ENCODE data around the gene RCAN1. TPM values are rescaled to one million over a fixed set of nuclear protein-coding genes. Genes with fewer than 3 reads are reported as not detected.

RCAN1 gene
- total and polyA plus RNA-seq, 2 of the 13 experiments (the other 11 are each of a cell fraction or from before 2014, with no cell fraction given), result 9.4 to 34.1 TPM

DNA sequence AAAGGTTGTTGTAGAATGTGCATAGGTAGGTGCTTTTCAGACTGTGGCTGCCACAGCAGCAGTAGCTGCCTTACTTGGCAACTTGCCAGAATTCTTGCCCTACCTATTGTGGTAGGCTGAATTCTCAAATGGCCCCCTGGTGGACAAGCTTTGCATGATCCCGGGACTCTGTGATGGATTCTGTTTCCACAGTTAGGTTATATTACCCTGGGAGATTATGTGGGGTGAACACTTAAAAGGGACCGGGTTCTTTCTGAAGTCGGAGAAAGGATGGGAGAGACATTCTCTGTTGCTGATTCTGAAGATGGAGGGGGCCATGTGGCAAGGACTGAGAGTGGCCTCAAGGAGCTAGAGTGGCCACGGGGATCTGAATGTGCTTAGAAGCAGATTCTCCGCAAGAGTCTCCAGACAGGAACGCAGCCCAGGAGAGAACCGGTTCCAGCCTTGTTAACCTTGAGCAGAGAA, 70.8 kb downstream of the RCAN1 start (continued):
- TF ChIP-seq, protein P1, sequence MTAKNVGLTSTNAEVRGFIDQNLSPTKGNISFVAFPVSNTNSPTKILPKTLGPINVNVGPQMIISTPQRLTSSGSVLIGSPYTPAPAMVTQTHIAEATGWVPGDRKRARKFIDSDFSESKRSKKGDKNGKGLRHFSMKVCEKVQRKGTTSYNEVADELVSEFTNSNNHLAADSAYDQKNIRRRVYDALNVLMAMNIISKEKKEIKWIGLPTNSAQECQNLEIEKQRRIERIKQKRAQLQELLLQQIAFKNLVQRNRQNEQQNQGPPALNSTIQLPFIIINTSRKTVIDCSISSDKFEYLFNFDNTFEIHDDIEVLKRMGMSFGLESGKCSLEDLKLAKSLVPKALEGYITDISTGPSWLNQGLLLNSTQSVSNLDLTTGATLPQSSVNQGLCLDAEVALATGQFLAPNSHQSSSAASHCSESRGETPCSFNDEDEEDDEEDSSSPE (CRISPR knock-in tag; IDR thresholded peaks at IDR 0.05), result 0 out of 2 replicates have a peak, but pooled peaks have one; percentile 19
- TF ChIP-seq, protein P2, sequence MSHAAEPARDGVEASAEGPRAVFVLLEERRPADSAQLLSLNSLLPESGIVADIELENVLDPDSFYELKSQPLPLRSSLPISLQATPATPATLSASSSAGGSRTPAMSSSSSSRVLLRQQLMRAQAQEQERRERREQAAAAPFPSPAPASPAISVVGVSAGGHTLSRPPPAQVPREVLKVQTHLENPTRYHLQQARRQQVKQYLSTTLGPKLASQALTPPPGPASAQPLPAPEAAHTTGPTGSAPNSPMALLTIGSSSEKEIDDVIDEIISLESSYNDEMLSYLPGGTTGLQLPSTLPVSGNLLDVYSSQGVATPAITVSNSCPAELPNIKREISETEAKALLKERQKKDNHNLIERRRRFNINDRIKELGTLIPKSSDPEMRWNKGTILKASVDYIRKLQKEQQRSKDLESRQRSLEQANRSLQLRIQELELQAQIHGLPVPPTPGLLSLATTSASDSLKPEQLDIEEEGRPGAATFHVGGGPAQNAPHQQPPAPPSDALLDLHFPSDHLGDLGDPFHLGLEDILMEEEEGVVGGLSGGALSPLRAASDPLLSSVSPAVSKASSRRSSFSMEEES (CRISPR knock-in tag; IDR thresholded peaks at IDR 0.05), result no peak
- TF ChIP-seq ZBTB21 (CRISPR knock-in tag; IDR thresholded peaks at IDR 0.05) (no peak), MTA1 (CRISPR knock-in tag; IDR thresholded peaks at IDR 0.05; ENCODE audit: borderline replicate concordance) (no peak), NFKBIZ (CRISPR knock-in tag; IDR thresholded peaks at IDR 0.05) (no peak), NR2C2 (CRISPR knock-in tag; IDR thresholded peaks at IDR 0.05; ENCODE audit: borderline replicate concordance) (no peak), ZNF3 (CRISPR knock-in tag; IDR thresholded peaks at IDR 0.05) (no peak), RFX3 (CRISPR knock-in tag; IDR thresholded peaks at IDR 0.05) (no peak), ZNF776 (CRISPR knock-in tag; IDR thresholded peaks at IDR 0.05) (no peak), HIVEP1 (CRISPR knock-in tag; IDR thresholded peaks at IDR 0.05) (no peak), ERF (CRISPR knock-in tag; IDR thresholded peaks at IDR 0.05) (0 out of 2 replicates have a peak, but pooled peaks have one; percentile 39), HMG20B (CRISPR knock-in tag; conservative IDR thresholded peaks at IDR 0.05) (no peak), HOXA9 (CRISPR knock-in tag; IDR thresholded peaks at IDR 0.05; ENCODE audit: borderline replicate concordance) (no peak), AHR (CRISPR knock-in tag; IDR thresholded peaks at IDR 0.05) (no peak)
- TF ChIP-seq, protein P3, sequence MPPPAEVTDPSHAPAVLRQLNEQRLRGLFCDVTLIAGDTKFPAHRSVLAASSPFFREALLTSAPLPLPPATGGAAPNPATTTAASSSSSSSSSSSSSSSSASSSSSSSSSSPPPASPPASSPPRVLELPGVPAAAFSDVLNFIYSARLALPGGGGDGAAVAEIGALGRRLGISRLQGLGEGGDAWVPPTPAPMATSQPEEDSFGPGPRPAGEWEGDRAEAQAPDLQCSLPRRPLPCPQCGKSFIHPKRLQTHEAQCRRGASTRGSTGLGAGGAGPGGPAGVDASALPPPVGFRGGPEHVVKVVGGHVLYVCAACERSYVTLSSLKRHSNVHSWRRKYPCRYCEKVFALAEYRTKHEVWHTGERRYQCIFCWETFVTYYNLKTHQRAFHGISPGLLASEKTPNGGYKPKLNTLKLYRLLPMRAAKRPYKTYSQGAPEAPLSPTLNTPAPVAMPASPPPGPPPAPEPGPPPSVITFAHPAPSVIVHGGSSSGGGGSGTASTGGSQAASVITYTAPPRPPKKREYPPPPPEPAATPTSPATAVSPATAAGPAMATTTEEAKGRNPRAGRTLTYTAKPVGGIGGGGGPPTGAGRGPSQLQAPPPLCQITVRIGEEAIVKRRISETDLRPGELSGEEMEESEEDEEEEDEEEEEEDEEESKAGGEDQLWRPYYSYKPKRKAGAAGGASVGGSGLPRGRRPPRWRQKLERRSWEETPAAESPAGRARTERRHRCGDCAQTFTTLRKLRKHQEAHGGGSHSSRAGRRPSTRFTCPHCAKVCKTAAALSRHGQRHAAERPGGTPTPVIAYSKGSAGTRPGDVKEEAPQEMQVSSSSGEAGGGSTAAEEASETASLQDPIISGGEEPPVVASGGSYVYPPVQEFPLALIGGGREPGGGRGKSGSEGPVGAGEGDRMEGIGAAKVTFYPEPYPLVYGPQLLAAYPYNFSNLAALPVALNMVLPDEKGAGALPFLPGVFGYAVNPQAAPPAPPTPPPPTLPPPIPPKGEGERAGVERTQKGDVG (CRISPR knock-in tag; IDR thresholded peaks at IDR 0.05; ENCODE audit: borderline replicate concordance), result no peak
- TF ChIP-seq, protein P4, sequence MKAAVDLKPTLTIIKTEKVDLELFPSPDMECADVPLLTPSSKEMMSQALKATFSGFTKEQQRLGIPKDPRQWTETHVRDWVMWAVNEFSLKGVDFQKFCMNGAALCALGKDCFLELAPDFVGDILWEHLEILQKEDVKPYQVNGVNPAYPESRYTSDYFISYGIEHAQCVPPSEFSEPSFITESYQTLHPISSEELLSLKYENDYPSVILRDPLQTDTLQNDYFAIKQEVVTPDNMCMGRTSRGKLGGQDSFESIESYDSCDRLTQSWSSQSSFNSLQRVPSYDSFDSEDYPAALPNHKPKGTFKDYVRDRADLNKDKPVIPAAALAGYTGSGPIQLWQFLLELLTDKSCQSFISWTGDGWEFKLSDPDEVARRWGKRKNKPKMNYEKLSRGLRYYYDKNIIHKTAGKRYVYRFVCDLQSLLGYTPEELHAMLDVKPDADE (CRISPR knock-in tag; IDR thresholded peaks at IDR 0.05), result no peak
- TF ChIP-seq, protein P5, sequence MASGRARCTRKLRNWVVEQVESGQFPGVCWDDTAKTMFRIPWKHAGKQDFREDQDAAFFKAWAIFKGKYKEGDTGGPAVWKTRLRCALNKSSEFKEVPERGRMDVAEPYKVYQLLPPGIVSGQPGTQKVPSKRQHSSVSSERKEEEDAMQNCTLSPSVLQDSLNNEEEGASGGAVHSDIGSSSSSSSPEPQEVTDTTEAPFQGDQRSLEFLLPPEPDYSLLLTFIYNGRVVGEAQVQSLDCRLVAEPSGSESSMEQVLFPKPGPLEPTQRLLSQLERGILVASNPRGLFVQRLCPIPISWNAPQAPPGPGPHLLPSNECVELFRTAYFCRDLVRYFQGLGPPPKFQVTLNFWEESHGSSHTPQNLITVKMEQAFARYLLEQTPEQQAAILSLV (CRISPR knock-in tag; IDR thresholded peaks at IDR 0.05; ENCODE audit: borderline replicate concordance), result no peak
- TF ChIP-seq, protein P6, sequence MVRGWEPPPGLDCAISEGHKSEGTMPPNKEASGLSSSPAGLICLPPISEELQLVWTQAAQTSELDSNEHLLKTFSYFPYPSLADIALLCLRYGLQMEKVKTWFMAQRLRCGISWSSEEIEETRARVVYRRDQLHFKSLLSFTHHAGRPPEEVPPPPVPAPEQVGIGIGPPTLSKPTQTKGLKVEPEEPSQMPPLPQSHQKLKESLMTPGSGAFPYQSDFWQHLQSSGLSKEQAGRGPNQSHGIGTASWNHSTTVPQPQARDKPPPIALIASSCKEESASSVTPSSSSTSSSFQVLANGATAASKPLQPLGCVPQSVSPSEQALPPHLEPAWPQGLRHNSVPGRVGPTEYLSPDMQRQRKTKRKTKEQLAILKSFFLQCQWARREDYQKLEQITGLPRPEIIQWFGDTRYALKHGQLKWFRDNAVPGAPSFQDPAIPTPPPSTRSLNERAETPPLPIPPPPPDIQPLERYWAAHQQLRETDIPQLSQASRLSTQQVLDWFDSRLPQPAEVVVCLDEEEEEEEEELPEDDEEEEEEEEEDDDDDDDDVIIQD (CRISPR knock-in tag; IDR thresholded peaks at IDR 0.05; ENCODE audit: low read depth), result no peak
- TF ChIP-seq, protein P7, sequence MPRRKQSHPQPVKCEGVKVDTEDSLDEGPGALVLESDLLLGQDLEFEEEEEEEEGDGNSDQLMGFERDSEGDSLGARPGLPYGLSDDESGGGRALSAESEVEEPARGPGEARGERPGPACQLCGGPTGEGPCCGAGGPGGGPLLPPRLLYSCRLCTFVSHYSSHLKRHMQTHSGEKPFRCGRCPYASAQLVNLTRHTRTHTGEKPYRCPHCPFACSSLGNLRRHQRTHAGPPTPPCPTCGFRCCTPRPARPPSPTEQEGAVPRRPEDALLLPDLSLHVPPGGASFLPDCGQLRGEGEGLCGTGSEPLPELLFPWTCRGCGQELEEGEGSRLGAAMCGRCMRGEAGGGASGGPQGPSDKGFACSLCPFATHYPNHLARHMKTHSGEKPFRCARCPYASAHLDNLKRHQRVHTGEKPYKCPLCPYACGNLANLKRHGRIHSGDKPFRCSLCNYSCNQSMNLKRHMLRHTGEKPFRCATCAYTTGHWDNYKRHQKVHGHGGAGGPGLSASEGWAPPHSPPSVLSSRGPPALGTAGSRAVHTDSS (CRISPR knock-in tag; conservative IDR thresholded peaks at IDR 0.05), result no peak

Data from HepG2 (cell line).